A549 treated with GW870086 at 1 μM for 4 hours (cell line): ENCODE measurements around the gene IFT172. TPM values are rescaled to one million over a fixed set of nuclear protein-coding genes. Genes with fewer than 3 reads are reported as not detected.

ENCODE experiments used
- total RNA-seq: library from RNA; stranded (reverse); fragments of 200-300 nt; extraction: Qiagen RNA extraction; gene quantifications from 5 replicates; pipeline ENCODE4 v1.2.3, GENCODE V29; 2022; ENCODE audit warnings: low read depth

IFT172 gene, protein sequence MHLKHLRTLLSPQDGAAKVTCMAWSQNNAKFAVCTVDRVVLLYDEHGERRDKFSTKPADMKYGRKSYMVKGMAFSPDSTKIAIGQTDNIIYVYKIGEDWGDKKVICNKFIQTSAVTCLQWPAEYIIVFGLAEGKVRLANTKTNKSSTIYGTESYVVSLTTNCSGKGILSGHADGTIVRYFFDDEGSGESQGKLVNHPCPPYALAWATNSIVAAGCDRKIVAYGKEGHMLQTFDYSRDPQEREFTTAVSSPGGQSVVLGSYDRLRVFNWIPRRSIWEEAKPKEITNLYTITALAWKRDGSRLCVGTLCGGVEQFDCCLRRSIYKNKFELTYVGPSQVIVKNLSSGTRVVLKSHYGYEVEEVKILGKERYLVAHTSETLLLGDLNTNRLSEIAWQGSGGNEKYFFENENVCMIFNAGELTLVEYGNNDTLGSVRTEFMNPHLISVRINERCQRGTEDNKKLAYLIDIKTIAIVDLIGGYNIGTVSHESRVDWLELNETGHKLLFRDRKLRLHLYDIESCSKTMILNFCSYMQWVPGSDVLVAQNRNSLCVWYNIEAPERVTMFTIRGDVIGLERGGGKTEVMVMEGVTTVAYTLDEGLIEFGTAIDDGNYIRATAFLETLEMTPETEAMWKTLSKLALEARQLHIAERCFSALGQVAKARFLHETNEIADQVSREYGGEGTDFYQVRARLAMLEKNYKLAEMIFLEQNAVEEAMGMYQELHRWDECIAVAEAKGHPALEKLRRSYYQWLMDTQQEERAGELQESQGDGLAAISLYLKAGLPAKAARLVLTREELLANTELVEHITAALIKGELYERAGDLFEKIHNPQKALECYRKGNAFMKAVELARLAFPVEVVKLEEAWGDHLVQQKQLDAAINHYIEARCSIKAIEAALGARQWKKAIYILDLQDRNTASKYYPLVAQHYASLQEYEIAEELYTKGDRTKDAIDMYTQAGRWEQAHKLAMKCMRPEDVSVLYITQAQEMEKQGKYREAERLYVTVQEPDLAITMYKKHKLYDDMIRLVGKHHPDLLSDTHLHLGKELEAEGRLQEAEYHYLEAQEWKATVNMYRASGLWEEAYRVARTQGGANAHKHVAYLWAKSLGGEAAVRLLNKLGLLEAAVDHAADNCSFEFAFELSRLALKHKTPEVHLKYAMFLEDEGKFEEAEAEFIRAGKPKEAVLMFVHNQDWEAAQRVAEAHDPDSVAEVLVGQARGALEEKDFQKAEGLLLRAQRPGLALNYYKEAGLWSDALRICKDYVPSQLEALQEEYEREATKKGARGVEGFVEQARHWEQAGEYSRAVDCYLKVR (N-terminal part only)
- 7.5 to 9.9 TPM (median 8.0 TPM) in 5 replicates for total RNA-seq

GRCh38 chr2:27489498-27490397 is at the start of gene IFT172:
Gene IFT172, minus strand, starts transcription at chr2:27489743. Its CDS starts 90 bp downstream, at chr2:27489653.

DNA sequence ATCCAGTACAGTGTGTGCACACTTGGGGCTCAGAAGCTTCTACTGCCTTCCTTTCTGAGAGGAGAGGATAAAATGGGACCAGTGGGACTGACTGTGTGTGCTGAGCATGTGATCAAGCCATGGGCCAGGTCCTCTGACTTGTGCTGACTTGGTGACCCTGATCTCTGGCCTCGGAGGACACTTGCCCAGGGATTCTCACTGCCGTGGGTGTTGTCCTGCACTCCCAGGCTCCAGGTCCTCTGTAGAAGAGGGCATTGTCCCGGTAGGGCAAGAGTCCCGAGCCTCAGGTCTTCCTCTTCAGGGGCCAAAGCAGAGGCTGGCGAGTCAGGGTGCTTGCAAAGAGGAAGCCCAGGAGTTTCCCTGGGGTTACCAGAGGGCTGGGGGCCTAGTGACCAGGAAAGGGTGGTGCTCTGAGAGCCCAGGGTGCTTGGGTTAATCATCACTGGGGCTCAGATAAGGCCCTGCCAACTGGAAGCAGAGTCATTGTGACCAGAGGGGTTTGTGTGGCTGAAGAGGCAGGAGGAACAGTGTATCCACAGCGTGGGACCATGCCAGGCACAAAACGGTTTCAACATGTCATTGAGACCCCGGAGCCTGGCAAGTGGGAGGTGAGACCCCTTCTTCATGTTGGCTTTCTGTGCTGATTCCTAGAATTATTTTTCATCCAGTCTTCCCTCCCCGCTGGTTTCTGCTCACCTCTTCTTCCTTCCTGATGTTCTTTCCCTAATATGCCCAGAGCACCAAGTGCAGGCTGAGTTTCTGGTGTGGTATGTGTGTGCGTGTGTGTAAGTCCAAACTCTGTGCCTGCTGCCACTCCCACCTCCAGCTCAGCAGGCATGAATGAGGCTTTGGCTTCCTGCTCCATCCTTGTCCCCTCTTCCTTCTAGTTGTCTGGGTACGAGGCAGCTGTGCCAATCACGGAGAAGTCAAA is 7.1 kb upstream of the IFT172 start, which contains the start of gene GCKR:
Gene GCKR (plus strand): TSS at position 483 of the 931 bp plus-strand sequence. CDS start 66 bp downstream, at position 549.

GRCh38 chr2:27494944-27495554 is 5.5 kb upstream of the IFT172 start, which contains the start of gene FNDC4:
Gene FNDC4, minus strand, starts transcription at chr2:27495200. Its CDS starts 521 bp downstream, at chr2:27494679.

GRCh38 chr2:27441958-27442919 is 47.3 kb downstream of the IFT172 start, which contains the start of gene KRTCAP3:
Gene KRTCAP3, plus strand, starts transcription at chr2:27442381. Its CDS starts 32 bp downstream, at chr2:27442413.

GRCh38 chr2:27428213-27428977 is 61.1 kb downstream of the IFT172 start, which contains the start of gene NRBP1:
Gene NRBP1, plus strand, starts transcription at chr2:27428631. Its CDS starts 4,643 bp downstream, at chr2:27433274.

GRCh38 chr2:27409321-27410073 is 80.0 kb downstream of the IFT172 start, which contains the start of gene PPM1G:
Gene PPM1G, minus strand, starts transcription at chr2:27409591. Its CDS starts 169 bp downstream, at chr2:27409422.

Other genes with a start within 250 kb of the IFT172 start
- gene SLC30A3, start 226.7 kb downstream of the IFT172 start, total RNA-seq = 3.0 to 4.1 TPM (median 3.5 TPM) in 5 replicates
- gene DNAJC5G, start 214.3 kb downstream of the IFT172 start, total RNA-seq = not detected in 5 replicates
- gene TRIM54, start 207.3 kb downstream of the IFT172 start, total RNA-seq = 0.67 to 1.1 TPM (median 0.72 TPM) in 5 replicates
- gene UCN, start 181.3 kb downstream of the IFT172 start, total RNA-seq = 1.0 to 2.5 TPM (median 1.2 TPM) in 5 replicates
- 82.3 to 96.7 TPM (median 86.5 TPM) in 5 replicates for gene MPV17, start 166.6 kb downstream of the IFT172 start, total RNA-seq
- gene GTF3C2, start 133.0 kb downstream of the IFT172 start, total RNA-seq = 56.5 to 64.6 TPM (median 61.4 TPM) in 5 replicates
- 54.9 to 62.2 TPM (median 58.8 TPM) in 5 replicates for gene EIF2B4, start 119.4 kb downstream of the IFT172 start, total RNA-seq
- 135 to 147 TPM (median 145 TPM) in 5 replicates for gene SNX17, start 119.1 kb downstream of the IFT172 start, total RNA-seq
- 9.7 to 15.5 TPM (median 14.0 TPM) in 5 replicates for gene ZNF513, start 109.0 kb downstream of the IFT172 start, total RNA-seq
- 152 to 163 TPM (median 161 TPM) in 5 replicates for gene PPM1G, start 80.2 kb downstream of the IFT172 start, total RNA-seq
- 118 to 138 TPM (median 130 TPM) in 5 replicates for gene NRBP1, start 61.1 kb downstream of the IFT172 start, total RNA-seq
- 0.39 to 0.90 TPM (median 0.85 TPM) in 5 replicates for gene KRTCAP3, start 47.4 kb downstream of the IFT172 start, total RNA-seq
- 3.5 to 6.2 TPM (median 4.0 TPM) in 5 replicates for gene FNDC4, start 5.5 kb upstream of the IFT172 start, total RNA-seq
- 0.08 to 0.80 TPM (median 0.43 TPM) in 4 of 5 replicates, not detected in the other for gene GCKR, start 7.1 kb upstream of the IFT172 start, total RNA-seq
- gene ZNF512, start 93.3 kb upstream of the IFT172 start, total RNA-seq = 12.2 to 21.3 TPM (median 17.9 TPM) in 5 replicates
- 2.5 to 4.7 TPM (median 4.2 TPM) in 5 replicates for gene CCDC121, start 139.3 kb upstream of the IFT172 start, total RNA-seq
- gene GPN1, start 139.3 kb upstream of the IFT172 start, total RNA-seq = 57.4 to 64.0 TPM (median 60.0 TPM) in 5 replicates
- gene SUPT7L, start 173.9 kb upstream of the IFT172 start, total RNA-seq = 28.2 to 33.4 TPM (median 33.1 TPM) in 5 replicates
- 27.5 to 33.2 TPM (median 31.0 TPM) in 5 replicates for gene SLC4A1AP, start 174.1 kb upstream of the IFT172 start, total RNA-seq